Left forelimb (tissue), 1 donor: ENCODE data around the gene SPEN.

Experiments
- DNase-seq: peaks from one replicate; pipeline ENCODE4 v3.0.0-alpha.2; 2018; ENCODE audit warnings: low spot score

SPEN gene

DNA sequence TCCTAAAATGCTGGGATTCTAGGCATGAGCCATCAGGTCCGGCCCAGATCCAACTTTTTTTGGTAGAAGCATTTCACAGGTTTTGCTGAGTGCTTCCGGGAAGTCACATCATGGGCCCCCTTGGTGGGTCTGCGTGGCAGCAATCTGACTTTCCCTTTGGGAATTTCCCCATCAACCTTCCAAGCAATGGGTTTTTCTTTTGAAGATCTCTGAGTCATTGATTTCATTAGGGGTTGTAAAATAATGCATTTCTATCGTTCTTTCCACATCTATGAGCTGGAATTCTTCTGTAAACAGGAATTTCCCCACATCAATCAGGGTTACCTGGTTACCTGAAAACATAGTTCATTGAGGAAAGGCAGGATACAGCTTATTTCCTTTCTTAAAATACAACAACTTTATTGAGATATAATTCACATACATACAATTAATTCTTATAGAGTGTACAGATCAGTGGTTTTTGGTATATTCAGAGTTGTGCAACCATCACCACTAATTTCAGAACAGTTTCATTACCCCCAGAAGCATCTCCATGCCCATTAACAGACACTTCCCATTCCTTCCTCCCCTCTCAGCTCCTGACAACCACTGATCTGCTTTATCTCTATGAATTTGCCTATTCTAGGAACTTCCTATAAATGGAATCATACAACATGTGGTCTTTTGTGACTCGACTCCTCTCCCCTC lies 138.2 kb downstream of the SPEN start:
- no peak for DNase-seq

DNA sequence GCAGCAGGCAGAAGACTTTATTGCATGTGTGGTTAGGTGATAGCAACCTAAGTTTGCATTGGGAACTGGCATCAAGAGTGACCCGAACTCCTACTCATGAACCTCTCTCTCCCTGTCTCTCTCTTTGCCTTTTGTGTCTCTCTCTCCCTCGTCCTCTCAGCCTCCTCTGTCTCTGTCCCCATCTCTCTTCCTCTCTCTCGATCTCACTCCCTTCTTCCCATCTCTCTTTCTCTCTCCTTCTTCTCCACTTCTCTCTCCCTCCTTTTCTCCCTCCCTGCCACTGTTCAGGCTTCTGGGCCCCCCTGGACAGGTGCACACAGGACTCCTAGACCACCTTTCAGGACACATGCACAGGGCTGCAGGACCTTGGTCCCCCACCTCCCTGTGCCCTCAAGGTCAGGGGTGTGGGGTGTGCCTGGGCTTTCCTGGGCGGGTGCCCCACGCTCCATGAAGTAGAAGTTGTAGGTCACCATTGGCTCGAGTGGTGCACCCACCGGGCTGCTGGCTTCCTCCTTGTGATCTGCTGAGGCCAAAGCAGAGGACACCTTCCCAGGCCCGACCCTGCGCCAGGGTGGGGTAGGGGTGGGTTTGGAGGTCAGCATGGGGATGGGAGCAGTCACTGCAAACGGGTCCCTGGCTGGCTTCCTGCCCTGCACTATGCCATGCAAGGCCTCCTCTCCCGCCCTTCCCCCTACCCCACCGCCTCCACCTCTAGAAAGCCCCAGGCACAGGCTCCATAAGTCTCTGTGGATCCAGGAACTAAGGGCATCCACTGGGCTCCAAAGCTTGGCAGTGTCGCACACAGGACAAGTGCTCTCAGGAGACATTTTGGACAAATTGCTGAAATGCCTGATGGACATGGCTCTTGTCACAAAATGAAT lies 141.6 kb downstream of the SPEN start:
- no peak for DNase-seq

DNA sequence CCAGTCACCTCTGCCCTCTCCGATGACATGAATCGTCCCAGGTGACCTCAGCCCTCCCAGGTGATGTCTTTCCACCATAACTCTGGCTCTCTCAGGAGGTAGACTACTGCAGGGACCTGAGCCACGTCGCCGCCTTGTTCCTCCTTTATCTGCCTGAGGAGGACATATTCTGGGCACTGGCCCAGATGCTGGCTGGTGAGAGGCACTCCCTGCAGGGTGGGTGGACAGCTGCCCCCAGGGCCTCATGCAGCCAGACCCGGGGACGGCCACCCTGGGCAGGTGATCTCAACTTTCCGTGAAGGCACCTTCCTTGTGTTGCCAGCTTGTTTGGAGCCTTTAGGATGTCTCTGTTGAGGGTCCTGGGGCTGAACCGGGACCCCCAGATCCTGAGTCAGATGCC lies 142.3 kb downstream of the SPEN start:
- no peak for DNase-seq
